GM19452 (cell line): Measurements from ENCODE around the gene KDM4C.
"Not testable (repeated sequence)": the region's sequence is repeated elsewhere in the genome, so short reads cannot be mapped to it uniquely, and the experiment has no call there.

Experiments
- ATAC-seq: cut with Tn5 transposase; IDR thresholded peaks from one replicate; pipeline ENCODE4 v1.9.1; 2021; ENCODE audit not compliant: unreplicated experiment

The KDM4C gene

GRCh38 chr9:7154003-7154619, 396.3 kb downstream of the KDM4C start:
- ATAC-seq = no peak

- no peak for ATAC-seq
These were observed 396.9 kb downstream of the KDM4C start for GRCh38 chr9:7154650-7155049.

- no peak for ATAC-seq
These were observed 403.7 kb downstream of the KDM4C start for GRCh38 chr9:7161469-7161868.

- no peak for ATAC-seq
These were observed 406.2 kb downstream of the KDM4C start for GRCh38 chr9:7163932-7164331.

- ATAC-seq = no peak
These were observed 406.9 kb downstream of the KDM4C start for GRCh38 chr9:7164440-7165330.

- ATAC-seq = no peak
These were observed 407.7 kb downstream of the KDM4C start for GRCh38 chr9:7165331-7165975.

- ATAC-seq = no peak
These were observed 408.3 kb downstream of the KDM4C start for GRCh38 chr9:7166074-7166473.

- no peak for ATAC-seq
These were observed 412.1 kb downstream of the KDM4C start for GRCh38 chr9:7169717-7170389.

GRCh38 chr9:7171396-7172153, 413.8 kb downstream of the KDM4C start:
- ATAC-seq = no peak

GRCh38 chr9:7172154-7173115, 414.7 kb downstream of the KDM4C start:
- ATAC-seq = no peak

- no peak for ATAC-seq
These were observed 415.4 kb downstream of the KDM4C start for GRCh38 chr9:7173139-7173538.

- no peak for ATAC-seq
These were observed 416.5 kb downstream of the KDM4C start for GRCh38 chr9:7174301-7174700.

- no peak for ATAC-seq
These were observed 417.1 kb downstream of the KDM4C start for GRCh38 chr9:7174884-7175283.

GRCh38 chr9:7176561-7176960, 418.8 kb downstream of the KDM4C start:
- no peak for ATAC-seq

- ATAC-seq = no peak
These were observed 419.6 kb downstream of the KDM4C start for GRCh38 chr9:7177383-7177782.

GRCh38 chr9:7178729-7179128, 421.0 kb downstream of the KDM4C start:
- no peak for ATAC-seq

GRCh38 chr9:7180247-7180646, 422.5 kb downstream of the KDM4C start:
- ATAC-seq = no peak

- ATAC-seq = not testable (repeated sequence)
These were observed 425.4 kb downstream of the KDM4C start for GRCh38 chr9:7183139-7183538.

GRCh38 chr9:7185612-7186011, 427.8 kb downstream of the KDM4C start:
- no peak for ATAC-seq

- no peak for ATAC-seq
These were observed 428.4 kb downstream of the KDM4C start for GRCh38 chr9:7186175-7186574.
